ENCODE measurements around the gene CEP112. TPM values are rescaled to one million over a fixed set of nuclear protein-coding genes. Genes with fewer than 3 reads are reported as not detected.

Gene CEP112
- total and polyA plus RNA-seq, 2 experiments from 2014 or later = 4.0 to 4.3 TPM

DNA sequence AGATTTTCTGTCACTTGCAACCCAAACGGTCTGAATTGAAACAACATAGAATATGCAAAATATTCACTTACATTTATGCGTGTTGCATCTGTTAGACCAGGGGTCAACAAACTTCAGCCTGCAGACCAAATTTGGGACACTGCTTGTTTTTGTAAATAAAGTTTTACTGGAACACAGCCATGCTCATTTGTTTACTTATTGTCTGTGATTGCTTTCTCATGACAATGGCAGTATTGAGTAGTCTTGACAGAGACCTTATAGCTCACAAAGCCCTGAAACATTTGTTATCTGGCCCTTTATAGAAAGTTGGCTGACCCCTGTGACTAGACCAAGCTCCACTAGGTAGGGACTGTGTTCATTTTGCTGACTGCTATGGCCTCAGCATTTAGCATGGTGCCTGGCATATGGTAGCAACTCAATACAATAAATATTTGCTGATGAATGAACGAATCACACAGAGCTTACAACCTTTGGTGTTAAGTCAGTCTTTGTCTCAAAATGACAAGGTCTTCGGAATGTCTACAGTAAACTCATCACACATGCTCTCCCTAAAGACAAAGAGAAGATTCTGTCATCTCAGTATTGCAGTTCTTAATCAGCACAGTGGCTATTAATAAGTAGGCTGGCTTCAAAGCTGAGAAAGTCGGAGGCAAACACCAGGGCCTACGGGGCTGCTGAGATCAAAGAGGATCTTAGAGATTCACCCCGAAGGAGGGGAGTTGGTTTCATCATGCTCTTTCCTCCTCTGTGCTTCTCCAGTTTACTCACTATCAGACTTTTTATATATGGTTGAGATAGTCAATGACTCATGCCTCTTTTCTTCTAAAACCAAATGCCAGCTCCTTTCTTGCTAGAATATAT is 535.3 kb downstream of the CEP112 start:
- H2AFZ ChIP-seq = no peak overlapping the region
- H3K4me2 ChIP-seq = no peak overlapping the region
- DNase-seq (ENCODE audit: low spot score) = no peak
- H3K27me3 ChIP-seq (ENCODE audit: insufficient read depth) = no peaks in the 10 kb centered on the region
- H3K4me1 ChIP-seq (ENCODE audit: insufficient read depth) = peaks cover 10% of the 10 kb centered on the region; the same call in 1 of the 2 replicates
- H3K4me1 Mint-ChIP-seq = peaks cover 10% of the 10 kb centered on the region; the same call in 2 of the 3 replicates
- no peaks in the 10 kb centered on the region for H3K36me3 Mint-ChIP-seq (ENCODE audit: low read depth)
- H3K79me2 ChIP-seq (replicated peaks; ENCODE audit: insufficient read depth) = no peaks in the 10 kb centered on the region
- H3K27ac Mint-ChIP-seq = no peak overlapping the region
- ATAC-seq = no peak
- no peaks in the 10 kb centered on the region for H3K27me3 Mint-ChIP-seq (ENCODE audit: insufficient read depth, low read depth, poor library complexity)
- 0 out of 2 replicates have a peak, but pooled peaks cover 7% of the 10 kb centered on the region for H3K9me2 ChIP-seq (ENCODE audit: insufficient read depth)
- H4K20me1 ChIP-seq (replicated peaks; ENCODE audit: insufficient read depth) = no peaks in the 10 kb centered on the region
- no peaks in the 10 kb centered on the region for H3F3A ChIP-seq (replicated peaks; ENCODE audit: low read depth)
- H3K4me3 ChIP-seq = no peak overlapping the region
- TF ChIP-seq ZNF114 (CRISPR knock-in tag; IDR thresholded peaks at IDR 0.05) = no peak
- no peak for TF ChIP-seq ZNF331 (CRISPR knock-in tag; IDR thresholded peaks at IDR 0.05; ENCODE audit: low read depth)
- no peak for TF ChIP-seq STAT1 (IDR thresholded peaks at IDR 0.05; ENCODE audit: unreplicated experiment)
- no peak for TF ChIP-seq EZH2phosphoT487 (IDR thresholded peaks at IDR 0.05; ENCODE audit: unreplicated experiment)
- no peak for TF ChIP-seq EZH2 (IDR thresholded peaks at IDR 0.05; ENCODE audit: low read depth, unreplicated experiment)
- TF ChIP-seq, protein P1, sequence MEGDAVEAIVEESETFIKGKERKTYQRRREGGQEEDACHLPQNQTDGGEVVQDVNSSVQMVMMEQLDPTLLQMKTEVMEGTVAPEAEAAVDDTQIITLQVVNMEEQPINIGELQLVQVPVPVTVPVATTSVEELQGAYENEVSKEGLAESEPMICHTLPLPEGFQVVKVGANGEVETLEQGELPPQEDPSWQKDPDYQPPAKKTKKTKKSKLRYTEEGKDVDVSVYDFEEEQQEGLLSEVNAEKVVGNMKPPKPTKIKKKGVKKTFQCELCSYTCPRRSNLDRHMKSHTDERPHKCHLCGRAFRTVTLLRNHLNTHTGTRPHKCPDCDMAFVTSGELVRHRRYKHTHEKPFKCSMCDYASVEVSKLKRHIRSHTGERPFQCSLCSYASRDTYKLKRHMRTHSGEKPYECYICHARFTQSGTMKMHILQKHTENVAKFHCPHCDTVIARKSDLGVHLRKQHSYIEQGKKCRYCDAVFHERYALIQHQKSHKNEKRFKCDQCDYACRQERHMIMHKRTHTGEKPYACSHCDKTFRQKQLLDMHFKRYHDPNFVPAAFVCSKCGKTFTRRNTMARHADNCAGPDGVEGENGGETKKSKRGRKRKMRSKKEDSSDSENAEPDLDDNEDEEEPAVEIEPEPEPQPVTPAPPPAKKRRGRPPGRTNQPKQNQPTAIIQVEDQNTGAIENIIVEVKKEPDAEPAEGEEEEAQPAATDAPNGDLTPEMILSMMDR (conservative IDR thresholded peaks at IDR 0.05; ENCODE audit: low read depth in 2 of 2) = no peak
- H3K4me3 Mint-ChIP-seq = no peak overlapping the region
- no peaks in the 10 kb centered on the region; the same call in 2 of the 3 replicates for H3K9me3 Mint-ChIP-seq
- H3K27ac ChIP-seq (ENCODE audit: low read depth) = no peak overlapping the region
- no peaks in the 10 kb centered on the region for H3K36me3 ChIP-seq (ENCODE audit: insufficient read depth)

DNA sequence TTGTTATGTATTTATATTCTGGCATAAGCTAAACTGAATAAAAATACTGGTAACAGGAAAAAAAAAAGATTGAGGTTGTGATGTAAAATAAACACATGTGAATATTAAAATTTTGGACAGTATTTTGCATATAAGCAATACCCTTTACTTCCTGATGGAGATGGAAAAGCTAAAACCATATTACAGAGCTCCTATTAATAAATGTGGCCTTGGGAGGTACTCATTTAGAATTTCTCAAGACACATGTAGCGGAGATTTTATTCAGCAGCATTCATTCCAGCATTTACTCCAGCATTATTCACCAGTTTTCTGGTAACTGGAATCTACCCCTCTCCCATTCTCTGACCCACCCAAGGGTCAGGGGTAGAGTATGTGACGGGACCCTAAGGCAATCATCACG is 536.2 kb downstream of the CEP112 start:
- no peak overlapping the region for H3K4me3 ChIP-seq
- no peak overlapping the region for H3K4me2 ChIP-seq
- no peaks in the 10 kb centered on the region for H3K27me3 ChIP-seq (ENCODE audit: insufficient read depth)
- no peaks in the 10 kb centered on the region for H3K36me3 Mint-ChIP-seq (ENCODE audit: low read depth)
- H3F3A ChIP-seq (replicated peaks; ENCODE audit: low read depth) = no peaks in the 10 kb centered on the region
- no peak overlapping the region for H3K27ac ChIP-seq (ENCODE audit: low read depth)
- no peaks in the 10 kb centered on the region for H3K27me3 Mint-ChIP-seq (ENCODE audit: insufficient read depth, low read depth, poor library complexity)
- peaks cover 10% of the 10 kb centered on the region; the same call in 1 of the 2 replicates for H3K4me1 ChIP-seq (ENCODE audit: insufficient read depth)
- no peak for ATAC-seq
- DNase-seq (ENCODE audit: low spot score) = no peak
- H3K36me3 ChIP-seq (ENCODE audit: insufficient read depth) = no peaks in the 10 kb centered on the region
- H3K9me2 ChIP-seq (ENCODE audit: insufficient read depth) = 0 out of 2 replicates have a peak, but pooled peaks cover 2% of the 10 kb centered on the region
- no peaks in the 10 kb centered on the region; the same call in 1 of the 3 replicates for H3K9me3 Mint-ChIP-seq
- peaks cover 10% of the 10 kb centered on the region; the same call in 2 of the 3 replicates for H3K4me1 Mint-ChIP-seq
- no peaks in the 10 kb centered on the region for H4K20me1 ChIP-seq (replicated peaks; ENCODE audit: insufficient read depth)
- no peaks in the 10 kb centered on the region for H3K79me2 ChIP-seq (replicated peaks; ENCODE audit: insufficient read depth)
- no peak overlapping the region for H3K27ac Mint-ChIP-seq
- H3K4me3 Mint-ChIP-seq = no peak overlapping the region
- H2AFZ ChIP-seq = no peak overlapping the region
- TF ChIP-seq, protein P2, sequence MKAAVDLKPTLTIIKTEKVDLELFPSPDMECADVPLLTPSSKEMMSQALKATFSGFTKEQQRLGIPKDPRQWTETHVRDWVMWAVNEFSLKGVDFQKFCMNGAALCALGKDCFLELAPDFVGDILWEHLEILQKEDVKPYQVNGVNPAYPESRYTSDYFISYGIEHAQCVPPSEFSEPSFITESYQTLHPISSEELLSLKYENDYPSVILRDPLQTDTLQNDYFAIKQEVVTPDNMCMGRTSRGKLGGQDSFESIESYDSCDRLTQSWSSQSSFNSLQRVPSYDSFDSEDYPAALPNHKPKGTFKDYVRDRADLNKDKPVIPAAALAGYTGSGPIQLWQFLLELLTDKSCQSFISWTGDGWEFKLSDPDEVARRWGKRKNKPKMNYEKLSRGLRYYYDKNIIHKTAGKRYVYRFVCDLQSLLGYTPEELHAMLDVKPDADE (IDR thresholded peaks at IDR 0.05) = no peak
- no peak for TF ChIP-seq NANOG (IDR thresholded peaks at IDR 0.05; ENCODE audit: borderline replicate concordance)
- TF ChIP-seq EZH2 (IDR thresholded peaks at IDR 0.05; ENCODE audit: low read depth, unreplicated experiment) = no peak
- no peak for TF ChIP-seq ZNF114 (CRISPR knock-in tag; IDR thresholded peaks at IDR 0.05)
- no peak for TF ChIP-seq STAT1 (IDR thresholded peaks at IDR 0.05; ENCODE audit: unreplicated experiment)
- TF ChIP-seq, protein P3, sequence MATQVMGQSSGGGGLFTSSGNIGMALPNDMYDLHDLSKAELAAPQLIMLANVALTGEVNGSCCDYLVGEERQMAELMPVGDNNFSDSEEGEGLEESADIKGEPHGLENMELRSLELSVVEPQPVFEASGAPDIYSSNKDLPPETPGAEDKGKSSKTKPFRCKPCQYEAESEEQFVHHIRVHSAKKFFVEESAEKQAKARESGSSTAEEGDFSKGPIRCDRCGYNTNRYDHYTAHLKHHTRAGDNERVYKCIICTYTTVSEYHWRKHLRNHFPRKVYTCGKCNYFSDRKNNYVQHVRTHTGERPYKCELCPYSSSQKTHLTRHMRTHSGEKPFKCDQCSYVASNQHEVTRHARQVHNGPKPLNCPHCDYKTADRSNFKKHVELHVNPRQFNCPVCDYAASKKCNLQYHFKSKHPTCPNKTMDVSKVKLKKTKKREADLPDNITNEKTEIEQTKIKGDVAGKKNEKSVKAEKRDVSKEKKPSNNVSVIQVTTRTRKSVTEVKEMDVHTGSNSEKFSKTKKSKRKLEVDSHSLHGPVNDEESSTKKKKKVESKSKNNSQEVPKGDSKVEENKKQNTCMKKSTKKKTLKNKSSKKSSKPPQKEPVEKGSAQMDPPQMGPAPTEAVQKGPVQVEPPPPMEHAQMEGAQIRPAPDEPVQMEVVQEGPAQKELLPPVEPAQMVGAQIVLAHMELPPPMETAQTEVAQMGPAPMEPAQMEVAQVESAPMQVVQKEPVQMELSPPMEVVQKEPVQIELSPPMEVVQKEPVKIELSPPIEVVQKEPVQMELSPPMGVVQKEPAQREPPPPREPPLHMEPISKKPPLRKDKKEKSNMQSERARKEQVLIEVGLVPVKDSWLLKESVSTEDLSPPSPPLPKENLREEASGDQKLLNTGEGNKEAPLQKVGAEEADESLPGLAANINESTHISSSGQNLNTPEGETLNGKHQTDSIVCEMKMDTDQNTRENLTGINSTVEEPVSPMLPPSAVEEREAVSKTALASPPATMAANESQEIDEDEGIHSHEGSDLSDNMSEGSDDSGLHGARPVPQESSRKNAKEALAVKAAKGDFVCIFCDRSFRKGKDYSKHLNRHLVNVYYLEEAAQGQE (IDR thresholded peaks at IDR 0.05; ENCODE audit: unreplicated experiment) = no peak
- TF ChIP-seq POLR2AphosphoS5 (IDR thresholded peaks at IDR 0.05; ENCODE audit: low read depth) = no peak
- no peak for TF ChIP-seq JUNB (IDR thresholded peaks at IDR 0.05; ENCODE audit: unreplicated experiment)
